Measurements from ENCODE around the gene RIMS4.
"Not testable (repeated sequence)": the region's sequence is repeated elsewhere in the genome, so short reads cannot be mapped to it uniquely, and the experiment has no call there.

RIMS4 gene

GRCh38 chr20:44790638-44791393 is 19.5 kb downstream of the RIMS4 start:
- DNase-seq, result no peak

- no peak for DNase-seq
These were observed 21.5 kb downstream of the RIMS4 start for GRCh38 chr20:44788706-44789456.

GRCh38 chr20:44787299-44787698 is 23.0 kb downstream of the RIMS4 start:
- no peak for DNase-seq

- DNase-seq, result no peak
These were observed 24.6 kb downstream of the RIMS4 start for GRCh38 chr20:44785768-44786167.

GRCh38 chr20:44784688-44785087 is 25.7 kb downstream of the RIMS4 start:
- DNase-seq, result no peak

GRCh38 chr20:44781791-44782190 is 28.6 kb downstream of the RIMS4 start:
- DNase-seq, result no peak

GRCh38 chr20:44781118-44781517 is 29.2 kb downstream of the RIMS4 start:
- DNase-seq, result no peak

GRCh38 chr20:44780226-44780625 is 30.1 kb downstream of the RIMS4 start:
- DNase-seq, result no peak

- no peak for DNase-seq
These were observed 33.4 kb downstream of the RIMS4 start for GRCh38 chr20:44776980-44777379.

- DNase-seq, result no peak
These were observed 37.1 kb downstream of the RIMS4 start for GRCh38 chr20:44773070-44773829.

GRCh38 chr20:44772636-44773035 is 37.7 kb downstream of the RIMS4 start:
- DNase-seq, result no peak

GRCh38 chr20:44771172-44771535 is 39.2 kb downstream of the RIMS4 start:
- no peak for DNase-seq

- DNase-seq, result no peak
These were observed 39.7 kb downstream of the RIMS4 start for GRCh38 chr20:44770484-44771171.

GRCh38 chr20:44769481-44769863 is 40.9 kb downstream of the RIMS4 start:
- DNase-seq, result no peak

- no peak for DNase-seq
These were observed 41.4 kb downstream of the RIMS4 start for GRCh38 chr20:44768854-44769480.

GRCh38 chr20:44768256-44768655 is 42.1 kb downstream of the RIMS4 start:
- no peak for DNase-seq

- no peak for DNase-seq
These were observed 44.5 kb downstream of the RIMS4 start for GRCh38 chr20:44765701-44766347.

GRCh38 chr20:44765091-44765490 is 45.3 kb downstream of the RIMS4 start:
- DNase-seq, result no peak

GRCh38 chr20:44763798-44764197 is 46.5 kb downstream of the RIMS4 start:
- not testable (repeated sequence) for DNase-seq

- DNase-seq, result no peak
These were observed 47.7 kb downstream of the RIMS4 start for GRCh38 chr20:44762466-44763140.

- DNase-seq, result no peak
These were observed 48.9 kb downstream of the RIMS4 start for GRCh38 chr20:44761423-44761822.

GRCh38 chr20:44759595-44759994 is 50.8 kb downstream of the RIMS4 start:
- DNase-seq, result no peak

Data from DMS79 treated with DMSO at 0.1 percent for 48 hours (cell line).